H1 (cell line): ENCODE data around the gene BCAS3. TPM values are rescaled to one million over a fixed set of nuclear protein-coding genes. Genes with fewer than 3 reads are reported as not detected.

Source experiments
- NANOG ChIP-seq: IDR thresholded peaks from 2 replicates; pipeline ENCODE4 v1.6.1; 2011; ENCODE audit warnings: low read length, low read depth, mild to moderate bottlenecking, inconsistent platforms; ENCODE audit not compliant: insufficient read depth, poor library complexity, severe bottlenecking
- polyA plus RNA-seq, 7 experiments: library from polyadenylated mRNA; depleted of rRNA in 3 of 7; stranded (reverse) in 5 of 7; unstranded in 2 of 7; fragments of >200 nt in 5 of 7; fragments of 200-250 nt in 2 of 7; gene quantifications; 1 replicate in 5 of 7; 2 replicates in 1 of 7; 4 replicates in 1 of 7; pipeline versions ENCODE4 v1.2.1 to v1.2.3, GENCODE V29; 2011 to 2013; ENCODE audit warnings: missing spikeins in 2 of 7, mixed read lengths in 2 of 7
- total RNA-seq: library from RNA; stranded (reverse); fragmentation: NEBNext Ultra II Directional; extraction: Animal tissue kit (Norgen Biotek cat#: 25700); gene quantifications from 2 replicates; pipeline ENCODE4 v1.2.1, GENCODE V29; 2021

The BCAS3 gene
- total and polyA plus RNA-seq, 2 of the 8 experiments (the other 6 are each of a cell fraction or from before 2014, with no cell fraction given), result 9.9 to 13.3 TPM

DNA sequence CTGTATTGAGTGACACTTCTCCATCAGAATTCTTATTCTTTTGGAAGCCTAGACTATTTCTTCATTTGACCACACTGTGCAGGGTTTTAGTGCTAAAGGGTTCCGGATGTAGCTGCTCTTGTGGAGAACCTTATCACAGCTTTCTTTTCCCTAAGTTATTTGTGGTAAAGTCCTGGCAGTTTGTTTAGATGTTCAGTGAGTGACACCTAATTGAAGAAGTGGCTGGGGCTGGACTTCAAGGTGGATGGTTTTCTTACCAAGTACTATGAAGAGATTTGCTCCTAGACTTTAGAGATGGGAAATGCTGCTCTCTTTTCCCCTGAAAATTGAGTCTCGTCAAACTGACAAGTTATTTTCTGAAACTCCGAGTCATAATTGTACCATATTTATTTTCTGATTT, 578.0 kb downstream of the BCAS3 start (continued):
- no peak for TF ChIP-seq NANOG
- TF ChIP-seq, all 59 proteins: peak for 0
